Dedifferentiated amniotic fluid mesenchymal stem cell (primary cell): ENCODE measurements around the gene SCAF8.
"Not testable (repeated sequence)": the region's sequence is repeated elsewhere in the genome, so short reads cannot be mapped to it uniquely, and the experiment has no call there.

Source experiments
- DNase-seq: peaks from one replicate; pipeline ENCODE4 v3.0.0-alpha.2; 2016; ENCODE audit errors: extremely low spot score

SCAF8 gene

DNA sequence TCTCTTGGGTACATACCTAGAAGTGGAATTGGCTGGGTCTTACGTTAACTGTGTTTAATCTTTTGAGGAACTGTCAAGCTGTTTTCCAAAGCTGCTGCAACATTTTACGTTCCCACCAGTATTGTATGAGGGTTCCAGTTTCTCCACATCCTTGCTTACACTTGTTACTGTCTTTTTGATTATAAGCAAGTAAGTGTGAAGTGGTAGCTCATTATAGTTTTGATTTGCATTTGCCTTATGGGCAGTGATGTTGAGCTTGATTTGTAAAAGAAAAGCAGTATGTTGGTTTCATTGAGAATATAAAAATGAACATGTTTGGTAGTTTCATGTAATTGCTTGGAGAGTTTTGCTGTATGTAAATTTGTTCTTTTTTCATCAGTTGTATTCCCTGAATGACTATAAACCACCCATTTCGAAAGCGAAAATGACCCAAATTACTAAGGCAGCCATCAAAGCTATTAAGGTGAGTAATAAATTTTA, 40.4 kb downstream of the SCAF8 start:
- DNase-seq: no peak

DNA sequence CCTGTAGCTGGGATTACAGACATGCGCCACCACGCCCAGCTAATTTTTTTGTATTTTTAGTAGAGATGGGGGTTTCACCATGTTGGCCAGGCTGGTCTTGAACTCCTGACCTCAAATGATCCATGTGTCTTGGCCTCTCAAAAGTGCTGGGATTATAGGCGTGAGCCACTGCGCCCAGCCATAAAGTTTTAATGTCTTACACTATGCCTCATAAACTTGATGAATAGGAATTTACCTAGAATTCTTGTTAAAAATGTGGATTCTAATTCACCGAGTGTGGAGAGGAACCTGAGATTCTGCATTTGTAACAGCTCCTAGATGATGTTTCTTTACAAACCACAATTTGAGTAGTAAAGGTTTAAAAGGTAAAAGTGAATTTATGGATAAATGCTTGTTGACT, 45.9 kb downstream of the SCAF8 start:
- not testable (repeated sequence) for DNase-seq

DNA sequence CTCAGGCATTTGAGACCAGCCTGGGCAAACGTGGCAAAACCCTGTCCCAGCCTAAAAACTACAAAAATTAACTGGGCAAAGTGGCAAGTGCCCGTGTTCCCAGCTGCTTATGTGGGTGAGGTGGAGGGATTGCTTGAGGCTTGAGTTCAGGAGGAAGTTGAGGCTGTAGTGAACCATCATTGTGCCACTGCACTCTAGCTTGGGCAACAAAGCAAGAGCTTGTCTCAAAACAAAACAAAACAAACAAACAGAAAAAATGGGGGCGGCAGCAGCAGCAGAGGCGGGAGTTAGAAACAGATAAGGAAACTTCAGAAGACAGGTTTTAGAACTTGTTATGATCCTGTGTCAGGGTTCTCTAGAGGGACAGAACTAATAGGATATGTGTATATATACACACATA, 49.0 kb downstream of the SCAF8 start:
- DNase-seq: no peak

DNA sequence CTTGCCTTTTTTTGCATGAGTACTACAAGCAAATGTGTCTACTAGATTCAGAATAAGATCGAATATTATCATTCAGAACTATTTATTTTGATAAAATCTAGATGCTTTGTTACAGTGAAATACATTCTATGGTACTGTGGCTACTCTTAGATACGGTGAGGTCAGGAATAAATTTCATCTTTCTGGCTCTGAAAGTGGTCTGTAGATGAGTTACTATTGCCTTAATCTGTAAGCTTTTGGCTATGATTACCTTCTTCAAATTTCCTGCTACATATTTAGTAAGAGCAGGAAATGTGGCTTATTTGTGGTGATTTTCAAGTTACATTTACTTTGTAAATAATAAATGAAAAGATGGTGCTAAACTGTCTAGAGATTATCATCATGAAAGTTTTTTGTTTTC, 50.0 kb downstream of the SCAF8 start:
- no peak for DNase-seq

DNA sequence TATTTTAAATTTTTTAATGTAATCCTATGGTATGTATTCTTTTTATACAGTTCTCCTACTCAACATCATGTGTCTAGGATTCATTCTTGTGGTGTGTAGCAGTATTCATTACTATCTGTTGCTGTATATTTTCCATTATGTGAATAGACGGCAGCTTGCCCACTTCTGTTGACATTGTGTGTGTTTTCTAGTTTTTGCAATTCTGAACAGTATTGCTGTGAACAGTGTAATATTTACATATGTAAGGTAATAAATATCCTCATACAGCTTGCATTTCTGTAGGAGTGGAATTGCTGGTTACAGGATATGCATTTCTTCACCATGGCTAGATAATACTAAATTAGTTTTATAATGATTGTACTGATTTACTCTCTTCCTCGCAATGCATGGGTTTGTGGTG, 51.9 kb downstream of the SCAF8 start:
- DNase-seq: no peak

DNA sequence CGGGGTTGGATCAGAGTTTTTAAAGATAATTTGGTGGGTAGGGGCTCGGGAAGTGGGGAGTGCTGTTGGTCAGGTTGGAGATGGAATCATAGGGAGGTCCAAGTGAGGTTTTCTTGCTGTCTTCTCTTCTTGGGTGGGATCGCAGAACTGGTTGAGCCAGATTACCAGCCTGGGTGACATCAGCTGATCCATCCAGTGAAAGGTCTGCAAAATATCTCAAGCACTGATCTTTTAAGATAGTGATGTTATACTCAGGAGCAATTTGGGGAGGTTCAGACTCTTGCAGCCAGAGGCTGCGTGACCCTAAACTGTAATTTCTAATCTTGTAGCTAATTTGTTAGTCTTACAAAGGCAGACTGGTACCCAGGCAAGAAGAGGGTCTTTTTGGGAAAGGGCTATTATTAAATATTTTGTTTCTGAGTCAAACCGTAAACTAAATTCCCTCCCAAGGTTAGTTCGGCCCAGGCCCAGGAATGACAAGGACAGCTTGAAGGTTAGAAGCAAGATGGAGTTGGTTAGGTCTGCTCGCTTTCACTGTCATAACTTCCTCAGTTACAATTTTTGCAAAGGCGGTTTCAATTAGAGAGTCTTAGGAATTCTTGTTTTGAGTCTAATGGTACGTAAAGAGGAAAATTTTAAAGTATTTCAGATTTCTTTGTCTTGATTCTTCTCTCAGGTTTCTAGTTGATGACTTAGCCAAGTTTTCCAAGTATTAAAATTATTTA, 53.1 kb downstream of the SCAF8 start:
- DNase-seq: no peak

DNA sequence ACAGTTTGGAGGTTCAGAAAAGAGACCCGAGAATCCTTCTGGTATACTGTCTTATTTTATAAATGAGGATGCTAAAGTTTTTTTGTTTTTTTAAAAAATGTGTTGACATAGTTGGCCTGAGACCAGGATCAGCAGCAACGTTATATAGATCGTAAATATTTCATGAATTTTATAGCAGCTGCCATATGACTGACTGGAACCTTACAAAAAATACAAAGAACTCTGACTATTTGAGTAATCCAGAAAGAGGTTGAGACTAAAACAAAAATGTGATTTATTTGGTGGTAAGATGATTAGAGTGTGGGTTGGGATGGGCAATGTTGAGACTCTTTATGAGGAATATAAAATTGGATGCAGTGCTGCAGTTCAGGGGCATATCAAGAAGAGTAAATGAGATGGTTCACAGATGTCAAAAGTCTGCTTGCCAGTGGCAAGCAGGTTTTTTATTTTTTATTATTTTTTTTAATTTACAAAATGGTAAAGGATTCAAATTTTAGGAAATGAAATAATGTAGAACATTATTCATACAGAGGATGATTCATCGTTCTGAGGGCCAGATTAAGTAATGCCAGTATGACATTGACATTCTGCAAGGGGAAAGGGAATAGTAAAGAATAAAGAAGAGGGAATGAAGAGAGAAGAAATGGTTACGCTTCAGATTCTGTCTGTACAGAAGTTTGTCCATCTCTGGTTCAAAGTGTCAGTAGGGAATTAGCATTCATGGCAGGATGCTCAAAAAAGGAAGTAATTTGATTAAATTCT, 58.5 kb downstream of the SCAF8 start:
- no peak for DNase-seq

DNA sequence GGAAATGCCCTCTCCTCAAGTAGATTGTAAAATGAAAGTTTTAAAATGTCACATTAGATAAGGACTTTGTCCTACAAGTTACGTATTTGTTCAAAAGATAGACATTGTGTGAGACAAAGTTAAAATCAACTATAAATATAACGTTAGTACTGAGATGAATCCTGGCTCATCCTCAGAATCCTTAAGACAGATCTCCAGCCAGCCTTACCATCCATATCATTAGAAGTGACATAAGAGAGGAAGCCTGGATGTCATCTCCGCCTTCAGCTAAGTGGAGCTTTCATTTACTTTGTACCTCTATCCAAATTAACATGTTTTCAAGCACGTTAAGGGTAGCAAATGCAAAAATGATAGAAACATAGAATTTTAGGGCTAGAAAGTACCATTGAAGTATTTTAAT, 59.1 kb downstream of the SCAF8 start:
- no peak for DNase-seq

DNA sequence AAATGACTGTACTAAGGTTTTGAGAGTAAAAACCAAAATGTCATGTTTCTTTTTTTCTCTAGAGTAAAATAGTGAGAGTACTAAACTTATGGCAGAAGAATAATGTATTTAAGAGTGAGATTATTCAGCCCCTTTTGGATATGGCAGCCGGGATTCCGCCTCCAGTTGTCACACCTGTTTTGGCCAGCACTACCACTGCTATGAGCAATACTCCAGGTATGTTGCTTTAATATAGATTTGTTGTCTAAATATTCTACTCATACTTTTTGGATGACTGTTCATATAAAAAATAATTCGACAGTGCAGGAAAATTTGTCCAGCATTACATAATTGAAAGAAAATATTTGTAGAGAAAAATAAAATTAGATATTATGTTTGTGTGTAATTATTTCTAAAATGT, 59.5 kb downstream of the SCAF8 start:
- DNase-seq: no peak

DNA sequence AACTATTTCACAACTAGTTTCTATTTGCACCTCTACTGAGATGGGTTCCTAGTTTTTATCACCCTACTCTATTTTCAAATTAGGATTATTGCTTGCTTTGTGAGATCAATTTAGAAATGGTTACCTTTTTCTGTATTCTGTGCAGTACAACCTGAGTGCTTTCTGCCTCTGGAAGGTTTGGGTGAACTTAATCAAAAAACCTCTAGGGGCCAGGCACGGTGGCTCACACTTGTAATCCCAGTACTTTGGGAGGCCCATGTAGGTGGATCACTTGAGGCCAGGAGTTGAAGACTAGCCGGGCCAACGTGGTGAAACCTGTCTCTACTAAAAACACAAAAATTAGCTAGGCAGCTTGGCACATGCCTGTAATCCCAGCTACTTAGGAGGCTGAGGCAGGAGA, 63.3 kb downstream of the SCAF8 start:
- no peak for DNase-seq

DNA sequence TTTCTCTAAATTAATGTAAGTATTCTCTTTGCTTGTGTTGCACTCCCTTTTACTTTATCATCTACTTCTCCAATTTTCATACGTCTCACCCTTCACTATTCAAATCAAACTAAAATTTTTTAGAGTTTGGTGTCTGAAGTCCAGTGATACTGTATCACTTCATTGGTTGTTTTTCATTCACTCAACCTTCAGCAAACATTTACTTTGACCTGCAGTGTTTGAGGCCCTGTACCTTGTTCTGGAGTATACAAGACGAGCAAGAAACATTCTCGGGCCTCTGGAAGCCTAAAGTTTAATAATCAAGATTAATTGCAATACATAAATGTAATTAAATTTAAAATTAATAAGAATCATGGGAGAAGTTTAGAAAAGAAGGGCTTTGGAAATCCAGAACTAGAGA, 64.6 kb downstream of the SCAF8 start:
- no peak for DNase-seq

DNA sequence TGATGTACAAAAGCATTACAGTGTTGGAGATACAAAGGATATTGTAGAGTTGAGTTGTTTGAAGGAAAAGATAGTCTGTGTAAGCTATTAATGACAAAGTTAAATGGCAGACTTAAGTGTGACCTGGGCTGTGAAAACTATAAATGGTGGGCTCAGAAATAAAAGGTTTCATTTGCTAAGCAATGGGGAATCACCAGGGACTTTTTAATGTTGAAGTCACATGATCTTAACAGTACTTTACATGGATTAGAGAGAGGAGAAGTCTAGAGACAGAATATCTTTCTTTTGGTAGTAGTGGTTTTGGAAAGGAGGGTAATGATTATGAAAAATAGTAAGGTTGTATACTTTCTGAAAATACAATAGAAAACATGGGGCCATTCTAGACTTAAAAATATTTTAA, 67.1 kb downstream of the SCAF8 start:
- no peak for DNase-seq

DNA sequence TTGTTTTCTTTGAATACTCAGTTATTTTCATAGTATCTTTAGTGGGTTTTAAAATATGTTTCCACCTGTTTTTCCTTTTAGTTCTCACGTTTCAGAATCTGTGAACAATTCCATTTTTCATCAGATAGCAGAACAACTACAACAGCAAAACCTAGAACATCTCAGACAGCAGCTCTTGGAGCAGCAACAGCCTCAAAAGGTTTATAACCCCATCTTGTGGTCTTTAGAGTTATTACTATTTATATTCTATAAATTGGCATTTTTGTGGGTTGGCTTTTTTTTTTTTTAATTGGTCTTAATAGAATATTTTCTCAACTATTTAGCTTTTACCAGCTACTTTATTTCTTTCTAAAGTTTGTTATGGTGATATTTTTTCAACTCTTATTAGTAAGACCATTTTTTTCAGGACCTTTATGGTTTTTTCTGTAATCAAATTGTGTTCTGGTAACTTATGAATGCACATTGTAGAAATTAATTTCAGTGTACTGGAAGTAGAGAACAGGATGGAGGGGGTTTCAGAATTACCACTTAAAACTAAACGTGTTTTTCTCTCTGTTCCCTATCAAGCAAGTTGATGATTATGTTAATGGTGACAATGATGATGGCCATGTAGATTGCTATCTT, 72.2 kb downstream of the SCAF8 start:
- peak; percentile 69 for DNase-seq

DNA sequence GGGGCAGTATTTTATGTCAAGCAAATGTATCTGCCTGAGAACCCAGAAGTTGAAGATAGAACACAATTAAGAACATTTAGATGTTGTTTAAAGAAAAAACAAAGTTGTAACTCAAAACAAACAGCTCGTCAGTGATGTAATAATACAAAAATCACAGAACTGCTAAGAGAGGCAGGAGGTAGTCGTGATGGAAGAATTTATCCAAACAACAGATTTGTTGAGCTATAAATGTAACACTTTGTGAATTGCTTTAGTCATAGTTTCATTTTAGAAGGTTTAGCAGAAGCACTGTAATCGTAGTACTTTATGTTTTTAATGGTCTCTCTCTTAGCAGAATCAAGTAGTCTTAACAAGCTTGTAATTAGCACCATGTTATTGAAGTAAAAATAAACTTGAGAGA, 73.6 kb downstream of the SCAF8 start:
- DNase-seq: peak; percentile 33

DNA sequence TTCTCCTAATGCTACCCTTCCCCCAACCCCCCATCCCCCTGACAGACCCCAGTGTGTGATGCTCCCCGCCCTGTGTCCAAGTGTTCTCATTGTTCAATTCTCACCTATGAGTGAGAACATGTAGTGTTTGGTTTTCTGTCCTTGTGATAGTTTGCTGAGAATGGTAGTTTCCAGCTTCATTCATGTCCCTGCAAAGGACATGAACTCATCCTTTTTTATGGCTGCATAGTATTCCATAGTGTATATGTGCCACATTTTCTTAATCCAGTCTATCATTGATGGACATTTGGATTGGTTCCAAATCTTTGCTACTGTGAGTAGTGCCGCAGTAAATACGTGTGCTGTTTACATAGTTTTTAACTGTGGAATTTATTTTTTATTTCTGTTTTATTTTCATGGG, 78.4 kb downstream of the SCAF8 start:
- DNase-seq: not testable (repeated sequence)

DNA sequence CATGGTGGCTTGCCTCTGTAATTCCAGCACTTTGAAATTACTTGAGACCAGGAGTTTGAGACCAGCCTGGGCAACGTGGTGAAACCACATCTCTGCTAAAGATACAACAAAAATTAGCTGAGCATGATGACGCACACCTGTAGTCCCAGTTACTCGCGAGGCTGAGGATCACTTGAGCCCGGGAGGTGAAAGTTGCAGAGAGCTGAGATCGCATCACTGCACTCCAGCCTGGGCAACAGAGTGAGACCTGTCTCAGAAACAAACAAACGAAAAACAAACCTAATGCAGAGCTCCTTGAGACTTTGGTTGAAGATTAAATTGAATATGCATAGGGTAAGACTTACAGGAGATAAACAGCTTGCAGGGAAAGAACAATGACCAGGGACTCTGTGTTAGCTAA, 80.8 kb downstream of the SCAF8 start:
- no peak for DNase-seq

DNA sequence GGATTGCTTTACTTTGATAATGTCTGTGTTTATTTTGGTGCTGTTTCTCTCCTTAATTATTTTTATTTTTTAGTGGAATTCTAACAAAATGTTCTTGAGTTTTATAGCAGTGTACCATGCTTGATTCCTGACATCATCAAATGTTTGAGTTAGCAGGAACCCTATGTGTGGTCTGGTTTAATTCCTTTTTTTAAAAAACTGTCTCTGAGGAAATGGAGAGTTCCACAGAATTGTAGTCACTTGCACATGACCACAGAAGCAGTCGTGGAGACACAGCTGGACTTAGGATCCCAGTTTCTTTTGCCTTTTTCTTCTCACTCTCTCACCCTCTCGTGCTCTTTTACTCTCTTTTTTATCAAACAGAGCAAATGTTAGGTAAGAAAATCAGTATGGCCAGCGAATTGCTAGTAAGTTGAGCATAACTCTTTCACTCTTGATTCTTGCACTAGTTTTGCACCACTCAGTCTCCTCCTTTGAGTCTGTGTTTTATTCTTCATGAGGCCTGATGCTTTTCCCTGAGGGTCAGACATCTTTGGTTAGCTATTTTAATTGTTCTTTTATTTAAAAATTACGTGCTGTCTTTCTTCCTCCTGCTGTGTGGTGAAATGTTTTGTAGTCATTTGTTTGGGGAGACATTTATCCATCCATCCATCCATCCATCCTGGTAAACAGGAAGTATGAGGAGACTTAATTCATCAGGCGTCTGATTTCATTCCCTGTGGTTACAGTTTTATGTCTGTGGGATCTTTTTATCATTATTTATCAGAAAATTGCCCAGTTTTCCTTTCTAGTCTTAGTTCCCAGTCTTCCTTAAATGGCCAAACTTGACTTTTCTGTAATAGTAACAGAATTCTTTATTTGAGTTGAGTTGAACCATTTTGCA, 83.0 kb downstream of the SCAF8 start:
- DNase-seq: no peak

DNA sequence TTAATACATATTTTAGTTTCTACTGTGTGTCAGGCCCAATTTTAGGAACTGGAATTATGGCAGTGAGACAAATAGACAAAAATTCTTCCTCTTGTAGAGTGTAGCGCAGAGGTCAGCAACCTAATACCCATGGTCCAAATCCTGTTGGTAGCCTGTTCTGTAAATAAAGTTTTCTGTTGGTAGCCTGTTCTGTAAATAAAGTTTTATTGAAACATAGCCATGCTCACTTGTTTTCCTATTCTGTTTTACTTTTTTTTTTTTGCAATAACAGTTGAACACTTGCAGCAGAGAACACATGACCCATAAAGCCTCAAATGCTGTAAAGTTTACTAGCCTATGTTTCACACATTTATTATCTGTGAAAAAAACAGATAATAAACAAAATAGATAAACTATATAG, 87.9 kb downstream of the SCAF8 start:
- no peak for DNase-seq

DNA sequence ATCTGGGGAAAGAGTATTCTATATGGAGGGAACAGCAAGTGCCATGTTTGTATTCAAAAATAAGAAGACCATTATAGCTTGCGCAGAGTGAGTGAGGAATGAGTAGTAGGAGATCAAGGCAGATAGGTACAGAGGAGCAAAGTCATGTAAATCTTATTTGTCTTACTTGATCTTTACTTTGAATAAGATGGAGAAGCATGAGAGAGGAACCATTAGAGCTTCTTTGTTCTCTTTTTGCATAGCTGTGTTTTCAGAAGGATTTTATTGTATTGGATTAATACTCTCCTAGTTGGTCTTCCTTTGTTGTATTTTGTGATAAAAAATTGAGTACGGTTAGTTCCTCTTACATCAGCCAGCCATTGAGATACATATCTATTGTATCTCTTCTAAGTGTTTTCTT, 88.4 kb downstream of the SCAF8 start:
- no peak for DNase-seq

DNA sequence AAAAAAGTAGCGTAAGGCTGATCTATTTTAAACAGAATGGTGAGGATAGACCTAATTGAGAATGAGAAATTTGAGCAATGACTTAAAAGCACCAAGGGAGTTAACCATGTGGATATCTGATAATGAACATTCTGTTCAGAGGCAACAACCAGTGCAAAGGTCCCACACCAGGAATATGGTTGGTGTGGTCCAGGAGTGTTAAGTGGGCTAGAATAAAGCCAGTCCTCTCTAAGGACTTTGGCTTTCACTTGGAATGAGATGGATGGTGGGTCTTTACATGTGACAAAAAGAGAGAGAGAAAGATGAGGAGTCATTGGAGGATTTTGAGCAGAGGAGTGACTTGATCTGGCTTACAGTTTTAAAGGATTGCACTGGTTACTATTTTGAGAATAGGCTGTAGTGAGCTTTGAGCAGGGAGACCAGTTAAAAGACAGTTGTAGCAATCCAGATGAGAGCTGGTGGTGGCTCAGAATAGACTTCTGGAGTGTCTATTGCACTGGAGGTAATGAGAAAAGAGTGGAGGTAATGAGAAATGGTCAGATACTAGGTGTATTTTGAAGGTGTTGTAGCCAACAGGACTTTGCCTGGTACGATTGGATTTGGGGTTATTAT, 89.8 kb downstream of the SCAF8 start:
- no peak for DNase-seq

DNA sequence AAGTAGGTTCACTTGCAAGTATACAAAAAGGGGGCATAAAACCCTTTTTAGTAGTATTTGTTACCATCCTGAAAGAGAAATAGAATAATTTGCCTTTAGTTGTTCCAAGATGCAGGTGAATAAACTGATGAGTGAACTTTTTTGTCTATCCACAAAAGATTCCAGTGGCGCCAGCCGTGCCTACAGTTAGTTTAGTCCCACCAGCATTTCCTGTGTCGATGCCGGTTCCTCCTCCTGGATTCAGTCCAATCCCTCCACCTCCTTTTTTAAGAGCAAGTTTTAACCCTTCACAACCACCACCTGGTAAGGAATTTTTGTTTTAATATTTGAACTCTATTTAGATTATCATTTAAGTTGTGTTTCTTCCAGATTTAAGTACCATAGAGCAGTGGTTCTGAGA, 90.9 kb downstream of the SCAF8 start:
- no peak for DNase-seq

DNA sequence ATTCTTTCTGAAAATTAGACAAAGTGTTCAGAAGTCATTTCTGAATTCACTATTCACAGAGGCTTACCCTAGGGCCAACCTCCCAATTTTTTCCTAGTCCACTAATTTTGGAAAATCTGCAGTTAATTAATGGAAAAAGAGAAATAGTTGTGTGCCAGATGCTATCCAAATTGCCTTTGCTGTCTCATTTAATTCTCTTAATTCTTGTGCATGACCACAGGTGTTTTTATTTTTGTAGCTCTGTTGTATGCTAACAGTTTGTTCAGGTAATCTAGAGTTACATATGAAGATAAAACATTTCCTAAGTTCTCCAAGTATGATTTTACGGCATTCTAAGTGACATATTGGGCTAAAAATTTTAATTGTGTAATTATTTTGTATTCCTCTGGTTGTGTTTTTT, 96.8 kb downstream of the SCAF8 start:
- no peak for DNase-seq
